Right lobe of liver (tissue), 4 donors: ENCODE measurements around the gene FCGBP.

Source experiments
- CTCF ChIP-seq, 4 donors: fragments of 200-600 bp in 3 of 4; fragments of 450-650 bp in 1 of 4; IDR thresholded peaks; one replicate each; pipeline versions ENCODE4 v1.5.1 to v1.8.0; 2016 to 2022; ENCODE audit warnings: antibody characterized with exemption in 4 of 4, mild to moderate bottlenecking in 2 of 4
- POLR2A ChIP-seq: fragments of 450-650 bp; IDR thresholded peaks from one replicate; pipeline ENCODE4 v1.6.1; 2017; ENCODE audit warnings: antibody characterized with exemption, mild to moderate bottlenecking
- donor health status: DM: no; HTN: no; CAD: no.
- donor health status: DM: no; HTN: no; CAD: no.
- donor health status: DM: no; HTN: yes; CAD: no.

GRCh38 chr19:39963898-39964297 is 29.5 kb upstream of the FCGBP start:
- no peak for TF ChIP-seq CTCF (IDR thresholded peaks at IDR 0.05)
- no peak for TF ChIP-seq POLR2A
